Colon (tissue), 2 donors: ENCODE data around the gene SMOC1.

Experiments used
- FAIRE-seq: peaks from 2 replicates; lab custom pipeline; 2012; peaks lifted over from hg19 to GRCh38; lab: Jason Lieb, UNC
- donor health status: control.
- donor health status: control.

SMOC1 gene

DNA sequence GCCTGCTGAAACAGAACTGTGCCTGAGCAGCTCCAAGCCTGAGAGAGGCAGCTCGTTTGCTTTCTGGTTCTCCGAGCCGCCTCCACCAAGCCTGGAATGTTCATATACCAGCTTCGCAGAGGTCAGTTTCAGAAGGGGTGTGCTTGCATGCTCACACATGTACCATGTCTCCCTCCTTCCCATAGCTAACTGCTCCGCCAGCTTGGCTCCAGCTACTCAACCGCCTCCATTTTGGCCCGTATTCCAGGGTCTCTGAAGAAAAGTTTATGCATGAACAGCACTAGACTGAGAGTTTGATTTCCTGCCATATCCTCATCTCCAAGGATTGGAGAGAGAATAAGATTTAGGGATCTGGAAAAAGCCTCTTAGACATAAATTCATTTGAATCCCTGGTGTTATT lies 103.7 kb downstream of the SMOC1 start:
- FAIRE-seq, result no peak

DNA sequence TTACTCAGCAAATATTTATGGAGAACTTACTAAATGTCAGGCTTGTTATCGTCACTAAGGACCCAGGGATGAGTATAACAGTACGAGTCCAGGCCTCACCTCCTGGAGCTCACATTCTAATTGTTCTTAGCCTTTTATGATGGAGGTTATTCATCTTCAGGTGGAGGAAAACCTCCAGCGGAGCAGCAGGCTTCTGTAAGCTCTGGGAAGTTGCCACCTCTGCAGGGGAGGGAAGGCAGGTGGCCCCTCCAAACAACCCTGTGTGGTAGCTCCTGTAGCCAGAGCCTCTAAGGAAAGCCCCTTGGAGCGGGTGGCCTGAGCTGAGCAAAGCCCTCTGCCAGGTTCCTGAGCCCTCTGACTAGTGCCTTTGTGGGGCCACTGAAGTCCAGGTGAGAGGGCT lies 104.1 kb downstream of the SMOC1 start:
- FAIRE-seq, result no peak

DNA sequence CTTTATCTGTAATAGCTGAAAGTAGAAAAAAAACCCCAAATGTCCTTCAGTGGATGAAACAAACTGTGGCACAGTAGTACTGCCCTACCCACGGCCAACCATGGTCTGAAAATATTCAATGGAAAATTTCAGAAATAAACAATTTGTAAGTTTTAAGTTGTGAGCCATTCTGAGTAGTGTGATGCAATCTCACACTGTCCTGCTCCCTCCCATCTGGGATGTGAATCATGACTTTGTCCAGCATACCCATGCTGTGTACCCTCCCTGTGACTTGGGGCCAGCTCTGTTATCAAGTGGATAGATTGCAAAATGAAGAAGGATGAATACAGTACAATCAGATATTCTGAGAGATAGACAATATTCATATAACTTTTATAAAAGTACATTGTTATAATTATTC lies 106.2 kb downstream of the SMOC1 start:
- FAIRE-seq, result no peak

DNA sequence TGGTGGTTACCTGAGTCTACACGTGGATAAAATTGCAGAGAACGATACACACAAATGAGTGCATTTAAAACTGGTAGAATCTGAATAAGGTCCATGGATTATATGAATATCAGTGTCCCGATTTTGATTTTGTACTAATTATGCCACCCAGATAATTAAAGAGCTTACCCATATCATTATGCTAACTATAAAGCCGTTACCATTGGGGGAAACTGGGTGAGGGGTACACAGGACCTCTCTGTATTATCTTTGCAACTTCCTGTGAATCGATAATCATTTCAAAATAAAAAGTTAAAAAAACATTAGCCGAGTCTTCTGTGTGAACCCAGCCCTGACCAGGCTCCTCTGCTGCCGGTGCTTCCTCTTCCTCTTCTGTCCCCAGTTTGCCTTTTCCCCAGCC lies 107.1 kb downstream of the SMOC1 start:
- FAIRE-seq, result no peak

DNA sequence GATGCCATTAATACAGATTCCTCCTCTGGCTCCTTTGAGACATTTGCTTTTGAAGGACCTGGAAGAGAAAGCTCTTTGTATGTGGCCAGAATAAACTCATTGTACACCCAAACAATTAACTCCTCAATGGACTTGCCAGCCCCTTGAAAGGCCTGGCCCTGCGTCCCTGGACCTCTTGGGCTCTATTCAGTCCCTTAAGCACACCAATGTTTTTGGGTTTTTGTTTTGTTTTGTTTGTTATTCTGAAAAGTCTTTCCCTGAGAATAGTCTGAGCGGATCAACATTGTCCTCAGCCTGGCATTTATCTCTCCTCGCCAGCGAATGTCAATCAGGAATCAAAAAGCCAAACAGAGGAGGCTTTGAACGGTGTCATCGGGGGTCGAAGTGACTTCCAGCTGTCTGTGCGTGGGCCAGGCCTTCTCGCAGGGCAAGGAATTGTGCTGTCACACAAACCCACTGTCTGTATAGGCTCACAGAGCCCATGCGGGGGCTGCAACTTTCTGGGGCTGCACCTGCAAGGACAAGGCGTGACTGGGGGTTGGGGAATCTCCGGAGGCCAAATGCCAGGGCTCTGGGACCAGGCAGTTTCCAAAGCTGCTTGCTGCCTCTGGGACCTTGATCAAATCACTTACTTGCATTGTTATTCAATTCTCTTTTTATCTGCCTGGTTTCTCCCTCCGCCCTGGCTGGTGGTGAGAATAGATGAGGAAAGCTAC lies 108.3 kb downstream of the SMOC1 start:
- FAIRE-seq, result no peak

DNA sequence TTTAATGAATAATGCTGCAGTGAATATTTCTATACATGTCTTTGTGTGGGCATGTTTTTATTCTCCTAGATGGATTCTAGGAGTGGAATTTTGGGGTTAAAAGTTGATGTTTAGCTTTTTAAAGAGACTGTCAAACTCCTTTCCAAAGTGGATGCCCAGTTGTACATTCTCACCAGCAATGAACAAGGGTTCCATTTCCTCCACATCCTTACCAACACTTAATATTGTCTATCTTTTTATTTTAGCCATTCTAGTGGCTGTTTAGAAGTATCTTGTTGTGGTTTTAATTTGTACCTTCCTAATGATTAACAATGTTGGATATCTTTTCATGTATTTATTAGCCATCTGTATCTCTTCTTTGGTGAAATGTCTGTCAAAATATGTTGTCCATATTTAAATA lies 109.8 kb downstream of the SMOC1 start:
- FAIRE-seq, result no peak

DNA sequence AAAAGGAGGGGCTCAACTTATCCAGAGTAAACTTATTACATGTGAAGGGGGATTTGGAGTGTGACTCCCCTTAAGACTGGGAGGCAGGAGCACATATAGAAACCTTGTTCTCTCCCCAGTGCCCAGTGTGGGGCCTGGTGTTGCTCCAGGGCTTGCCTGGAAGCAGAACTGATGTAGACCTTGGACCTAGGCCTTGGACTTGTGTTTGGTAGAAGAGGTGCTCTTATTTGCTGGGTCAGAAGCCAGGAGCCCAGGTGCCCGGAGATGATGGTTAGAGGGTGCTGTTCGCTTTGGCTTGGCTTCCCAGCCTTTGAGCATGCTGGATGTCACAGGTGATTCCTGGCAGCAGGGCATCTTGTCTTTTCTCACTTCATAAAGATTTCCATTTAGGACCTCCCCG lies 110.4 kb downstream of the SMOC1 start:
- FAIRE-seq, result no peak

DNA sequence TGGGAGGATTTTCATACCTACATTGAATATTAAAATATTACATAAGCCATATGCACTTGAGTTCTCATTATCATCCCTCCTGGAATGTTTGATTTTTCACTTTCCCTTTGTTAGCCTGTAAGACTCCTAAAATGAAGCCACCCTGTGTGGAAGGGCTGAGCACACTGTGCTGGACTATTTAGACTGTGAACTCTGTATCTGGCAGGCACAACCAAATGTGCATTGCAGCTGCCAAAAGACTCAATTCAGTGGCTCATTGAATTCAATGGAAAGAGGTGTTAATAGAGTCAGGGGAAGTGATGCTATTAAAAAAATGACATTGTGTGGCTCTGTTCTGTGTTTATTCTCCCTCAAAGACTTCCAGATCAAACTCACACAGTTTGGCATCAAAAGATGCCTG lies 111.1 kb downstream of the SMOC1 start:
- no peak for FAIRE-seq

DNA sequence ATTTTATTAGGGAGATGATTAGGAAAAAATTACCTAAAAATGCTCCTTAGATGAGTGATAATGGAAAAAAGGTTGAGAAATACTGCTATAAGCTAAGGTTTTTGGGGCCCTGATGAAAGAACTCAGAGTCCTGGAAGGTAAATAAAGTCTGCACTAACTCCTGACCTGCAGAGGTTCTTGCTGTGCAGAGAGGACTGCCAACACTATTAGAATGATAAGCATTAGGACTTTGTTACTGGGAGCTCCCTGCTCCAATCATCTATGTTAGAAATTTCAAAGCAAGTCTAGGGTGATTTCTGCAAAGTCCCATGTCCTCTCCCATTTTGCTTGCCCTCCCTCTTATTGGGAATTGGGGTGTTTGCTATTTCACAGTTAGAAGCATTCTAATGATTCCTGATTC lies 112.2 kb downstream of the SMOC1 start:
- no peak for FAIRE-seq

DNA sequence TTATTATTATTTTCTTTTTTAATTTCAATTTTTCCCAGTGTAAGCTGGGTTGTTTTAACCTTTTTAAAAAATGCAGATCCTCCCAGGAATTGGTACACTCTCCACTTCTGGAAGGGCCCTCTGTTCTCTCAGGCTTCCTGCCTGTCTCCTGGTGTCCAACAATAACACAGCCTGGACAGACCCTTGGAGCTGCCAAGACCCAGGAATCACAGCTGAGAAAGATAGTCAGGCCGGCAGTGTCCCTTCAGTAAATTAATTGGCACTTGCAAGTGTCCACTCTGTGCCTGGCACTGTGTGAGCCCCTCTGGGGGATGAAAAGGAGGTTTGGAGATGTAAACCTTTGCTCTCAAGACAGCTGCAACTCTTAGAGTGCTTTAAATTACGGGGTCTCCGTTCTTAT lies 113.3 kb downstream of the SMOC1 start:
- no peak for FAIRE-seq

DNA sequence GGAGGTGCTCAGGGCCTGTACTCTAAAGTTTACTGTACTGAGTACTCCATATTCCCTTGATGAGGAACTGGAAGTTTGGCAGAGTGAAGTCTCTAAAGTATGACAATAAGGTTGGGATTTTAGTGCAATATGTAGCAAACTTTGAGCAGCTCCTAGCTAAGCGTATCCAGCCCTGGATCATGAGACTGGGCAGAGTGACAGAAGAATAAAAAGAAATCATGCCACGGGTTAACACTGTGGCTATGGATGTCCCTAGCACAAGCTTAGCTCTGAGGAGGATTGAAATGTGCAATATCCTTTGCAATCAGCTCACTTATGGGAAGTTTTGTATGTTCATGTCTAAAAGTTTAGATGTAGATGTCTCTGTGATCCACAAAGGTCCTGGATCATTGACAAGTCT lies 114.1 kb downstream of the SMOC1 start:
- no peak for FAIRE-seq

DNA sequence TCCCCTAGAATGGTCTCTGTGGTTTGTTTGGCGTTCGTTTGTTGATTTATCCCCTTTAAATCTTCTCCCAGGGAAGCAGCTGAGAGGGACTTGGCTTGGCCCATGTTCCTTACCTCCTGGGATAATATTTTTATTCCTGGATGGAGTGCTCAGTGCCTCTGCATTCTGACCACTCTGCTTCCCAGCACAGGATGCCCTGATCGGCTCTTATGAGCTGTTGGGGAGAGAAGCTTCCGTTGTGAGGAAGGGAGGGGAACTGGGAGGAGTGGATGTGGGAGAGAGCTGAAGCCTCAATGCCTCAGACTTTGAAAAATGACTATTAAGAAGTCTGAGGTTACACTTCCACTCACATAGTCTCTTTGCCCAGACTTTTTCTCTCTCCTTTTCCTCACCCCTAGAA lies 114.8 kb downstream of the SMOC1 start:
- no peak for FAIRE-seq

DNA sequence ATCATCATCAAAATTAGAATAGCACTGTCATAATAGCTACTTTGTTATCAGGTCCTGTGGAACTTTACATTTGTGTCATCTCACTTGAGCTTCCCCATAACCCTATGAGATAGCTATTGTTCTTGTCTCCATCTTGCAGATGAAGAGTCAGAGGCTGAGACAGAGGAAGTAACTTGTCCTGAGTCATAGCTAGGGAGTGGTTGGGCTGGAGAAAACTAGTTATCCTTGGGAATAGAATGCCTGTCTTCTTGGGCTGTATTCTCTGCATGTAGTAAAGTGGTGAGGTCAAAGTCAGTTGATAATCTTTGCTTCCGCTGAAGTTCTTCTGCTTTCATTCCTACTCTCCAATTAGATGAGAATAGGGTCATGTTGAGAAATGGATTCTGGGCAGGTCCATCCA lies 117.0 kb downstream of the SMOC1 start:
- FAIRE-seq, result no peak

DNA sequence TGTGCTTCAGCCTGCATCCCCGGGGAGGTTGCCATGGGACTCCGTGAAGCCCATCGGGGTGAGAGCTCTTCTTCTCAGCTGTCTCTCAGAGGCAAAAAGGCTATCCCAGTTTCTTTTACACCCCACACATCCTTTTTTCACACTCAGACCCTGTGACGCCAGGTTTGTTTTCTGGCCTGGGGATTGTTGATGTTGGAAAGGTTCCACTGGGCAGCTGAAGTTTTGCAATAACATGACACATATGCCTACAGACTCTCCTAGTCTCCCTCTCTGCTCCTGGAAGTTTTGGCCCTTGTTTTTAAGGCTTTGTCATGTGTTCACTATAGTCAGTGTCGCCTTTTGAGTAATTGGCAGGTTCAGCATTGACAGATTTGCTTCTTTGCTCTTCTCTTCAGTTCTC lies 118.6 kb downstream of the SMOC1 start:
- FAIRE-seq, result no peak

DNA sequence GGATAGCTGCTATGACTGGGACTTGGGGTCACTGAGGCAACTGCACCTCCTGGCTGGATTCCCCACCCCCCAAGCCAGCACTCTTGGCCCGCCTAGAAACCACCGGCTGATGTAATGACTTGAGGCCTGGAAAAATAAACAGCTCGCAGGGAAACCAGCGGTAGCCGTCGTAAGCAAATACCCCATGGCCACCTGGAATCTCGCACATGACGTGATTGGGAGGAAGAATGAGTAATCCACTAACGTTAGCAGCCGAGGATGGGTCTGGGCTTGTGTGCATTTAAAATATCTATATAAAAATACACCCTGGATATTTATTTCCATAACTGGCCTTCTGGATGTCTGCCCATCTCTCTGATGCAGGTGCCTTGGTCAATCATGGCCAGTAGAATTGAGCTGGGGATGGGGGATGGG lies 120.1 kb downstream of the SMOC1 start:
- FAIRE-seq, result no peak

DNA sequence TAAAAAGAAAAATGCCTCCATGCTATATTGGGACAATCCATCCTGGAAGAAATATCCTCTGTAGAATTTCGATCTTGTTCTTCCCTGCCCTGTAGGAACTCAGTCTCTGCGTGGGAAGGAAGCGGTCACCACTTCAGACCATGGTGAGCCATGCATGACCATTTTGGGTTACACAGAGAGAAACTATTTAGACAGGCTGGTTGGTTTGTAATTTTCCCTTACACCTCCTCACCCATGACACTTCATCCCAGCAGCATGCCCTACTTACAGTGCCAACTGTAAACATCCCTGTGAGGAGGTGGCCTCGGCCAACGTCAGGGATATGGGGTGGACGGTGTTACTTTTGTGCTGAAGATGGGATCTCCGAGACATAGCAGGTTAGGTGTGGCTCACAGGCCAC lies 121.4 kb downstream of the SMOC1 start:
- no peak for FAIRE-seq

DNA sequence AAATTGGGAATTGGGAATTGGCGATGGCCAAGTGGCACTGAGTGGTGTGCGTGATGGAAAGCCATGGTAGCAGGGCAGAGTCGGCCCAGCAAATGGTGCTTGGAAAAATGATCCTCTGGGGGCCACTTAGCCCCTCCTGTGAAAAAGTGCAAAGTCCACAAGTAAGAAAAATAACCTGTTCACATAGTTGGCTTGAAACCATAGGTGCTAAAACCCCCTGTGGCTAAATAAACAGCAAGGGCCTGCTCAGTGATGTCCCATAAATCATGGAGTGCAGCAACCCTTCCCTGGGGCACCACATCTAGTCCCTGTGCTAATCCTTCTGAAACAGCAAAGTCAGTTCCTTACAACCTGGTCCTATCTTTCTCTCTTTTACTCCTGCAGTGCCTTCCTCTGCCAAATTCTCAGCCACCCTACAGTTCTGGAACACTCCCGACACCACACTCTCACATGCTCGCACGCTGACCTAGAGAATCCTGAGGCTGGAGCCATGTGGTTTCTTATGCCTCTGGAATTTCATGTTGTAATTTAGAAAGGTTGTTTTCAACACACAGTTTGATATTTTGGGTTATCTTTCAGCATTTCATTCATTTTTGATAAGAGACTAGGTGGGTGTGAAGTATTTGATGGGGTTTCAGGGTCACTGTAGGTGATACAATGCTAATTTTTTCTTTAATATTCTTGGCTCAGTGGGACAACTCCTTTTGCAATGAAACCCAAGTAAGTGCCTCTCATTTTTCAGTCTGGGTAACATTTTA lies 123.6 kb downstream of the SMOC1 start:
- no peak for FAIRE-seq

DNA sequence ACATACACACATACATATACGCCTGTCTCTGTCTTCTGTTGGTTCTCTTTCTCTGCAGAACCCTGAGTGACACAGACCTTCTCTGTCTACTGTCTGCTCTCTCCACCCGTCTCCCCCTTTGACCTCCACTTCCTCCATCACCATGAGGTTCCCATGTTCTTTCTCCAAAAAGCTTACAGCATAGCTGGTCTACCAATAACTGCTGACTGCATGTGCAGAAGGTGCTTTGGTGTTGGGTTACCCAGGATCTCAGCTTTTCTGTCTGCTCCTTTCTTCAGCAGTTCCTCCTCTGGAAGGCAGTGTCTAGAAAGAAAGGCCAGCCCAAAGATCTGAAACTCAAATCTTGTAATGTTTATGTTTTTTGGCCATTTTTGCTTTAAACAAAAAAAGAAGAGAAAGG lies 125.6 kb downstream of the SMOC1 start:
- FAIRE-seq, result no peak

DNA sequence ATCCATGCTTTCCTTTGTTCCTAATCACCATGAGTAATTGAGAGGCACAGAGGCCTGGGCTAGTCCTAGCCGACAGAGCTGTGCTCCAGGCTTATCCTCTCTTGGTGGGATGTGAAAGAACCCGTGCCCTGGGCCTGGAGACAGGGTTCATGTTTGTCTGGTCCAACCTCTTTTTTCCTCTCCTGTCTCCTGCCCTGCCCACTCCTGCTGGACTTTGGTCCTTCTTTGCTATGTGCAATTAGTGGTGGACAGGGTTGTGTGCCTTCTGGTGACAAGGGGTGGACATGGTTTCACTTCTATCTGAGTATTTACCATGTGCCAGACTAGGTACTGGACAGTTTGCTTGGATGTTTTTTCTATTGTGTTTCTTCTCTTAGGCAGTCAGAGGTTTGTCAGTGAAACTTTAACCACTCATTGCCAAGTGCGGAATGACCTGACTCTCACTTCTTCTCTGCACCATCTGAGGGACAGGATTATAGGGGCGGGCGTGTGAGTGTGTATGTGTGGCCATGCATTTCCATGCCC lies 126.1 kb downstream of the SMOC1 start:
- no peak for FAIRE-seq

DNA sequence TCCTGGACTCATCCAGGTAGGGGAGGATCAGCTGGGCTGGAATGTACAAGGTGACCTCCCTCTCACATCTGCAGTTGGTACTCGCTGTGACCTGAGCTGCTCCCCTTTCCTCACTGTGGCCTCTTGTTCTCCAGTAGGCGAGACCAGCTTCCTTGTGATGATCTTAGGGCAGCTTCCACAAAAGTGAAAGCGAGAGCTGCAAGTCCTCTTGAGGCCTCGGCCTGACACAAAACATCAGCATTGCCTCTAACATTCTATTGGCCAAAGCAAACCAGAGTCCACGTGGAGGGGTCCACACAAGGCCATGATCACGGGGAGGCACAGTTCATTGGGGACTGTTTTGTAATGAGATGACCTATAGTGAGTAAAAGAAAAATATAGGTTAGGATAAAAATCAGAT lies 127.5 kb downstream of the SMOC1 start:
- no peak for FAIRE-seq

DNA sequence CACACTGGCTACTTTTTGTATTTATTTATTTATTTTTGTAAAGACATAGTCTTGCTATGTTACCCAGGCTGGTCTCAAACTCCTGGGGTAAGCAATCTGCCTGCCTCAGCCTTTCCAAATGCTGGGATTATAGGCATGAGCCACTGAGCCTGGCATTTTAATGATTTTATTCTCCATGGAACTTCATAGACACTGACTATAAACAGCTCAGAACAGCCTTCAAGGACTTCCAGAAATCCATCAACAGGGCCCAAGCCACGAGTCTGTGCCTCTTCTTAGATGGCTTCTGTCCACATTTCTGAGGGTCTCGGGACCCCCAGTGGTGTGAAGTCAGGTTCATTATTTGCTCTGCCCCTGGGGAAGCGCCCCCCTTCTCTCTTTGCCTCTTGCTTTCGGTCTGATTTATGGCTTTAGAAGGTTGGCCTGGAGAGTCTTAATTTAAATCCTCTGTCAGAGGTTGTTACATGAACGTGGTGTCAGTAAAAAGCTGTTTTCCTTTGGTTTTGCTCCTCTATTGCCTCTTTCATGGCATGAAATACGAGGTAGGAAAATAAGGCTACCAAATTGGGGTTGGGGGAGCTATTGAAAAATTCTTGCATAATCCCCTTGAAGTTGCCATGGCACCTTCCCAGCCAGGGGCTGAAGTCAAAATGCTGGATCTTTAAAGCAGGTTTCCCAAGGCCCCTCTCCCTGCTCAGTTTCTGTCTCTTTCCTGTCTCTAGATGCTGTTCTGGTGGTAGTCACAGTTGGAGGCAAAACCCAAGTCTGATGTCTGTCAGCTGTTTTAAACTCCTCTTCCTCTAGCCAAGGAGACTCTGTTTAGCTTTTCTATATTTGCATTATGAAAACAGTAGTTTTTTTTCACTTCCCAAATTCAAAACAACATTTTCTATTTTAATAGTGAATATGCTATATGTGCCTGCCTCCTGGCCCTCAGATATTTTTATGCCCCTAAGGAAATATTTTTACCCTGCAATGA lies 129.4 kb downstream of the SMOC1 start:
- no peak for FAIRE-seq

DNA sequence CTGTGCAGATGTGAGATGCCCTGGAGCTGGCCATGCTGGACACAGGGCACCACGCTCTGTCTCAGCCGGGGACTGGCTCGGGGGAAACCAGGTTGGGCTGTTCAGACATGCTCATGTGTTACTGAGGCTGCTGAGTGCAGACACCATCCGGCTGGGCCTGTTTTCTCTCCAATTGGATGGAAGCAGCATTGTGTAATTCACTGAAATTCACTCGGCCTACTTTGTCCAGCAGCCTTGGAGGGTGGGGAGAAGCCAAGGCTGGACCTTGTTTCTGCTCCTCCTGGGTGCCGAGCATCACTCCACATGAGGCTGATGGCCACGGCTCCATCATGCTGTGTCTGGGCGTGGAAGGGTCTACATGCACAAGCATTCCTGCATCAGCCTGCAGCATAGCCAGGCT lies 130.7 kb downstream of the SMOC1 start:
- no peak for FAIRE-seq

DNA sequence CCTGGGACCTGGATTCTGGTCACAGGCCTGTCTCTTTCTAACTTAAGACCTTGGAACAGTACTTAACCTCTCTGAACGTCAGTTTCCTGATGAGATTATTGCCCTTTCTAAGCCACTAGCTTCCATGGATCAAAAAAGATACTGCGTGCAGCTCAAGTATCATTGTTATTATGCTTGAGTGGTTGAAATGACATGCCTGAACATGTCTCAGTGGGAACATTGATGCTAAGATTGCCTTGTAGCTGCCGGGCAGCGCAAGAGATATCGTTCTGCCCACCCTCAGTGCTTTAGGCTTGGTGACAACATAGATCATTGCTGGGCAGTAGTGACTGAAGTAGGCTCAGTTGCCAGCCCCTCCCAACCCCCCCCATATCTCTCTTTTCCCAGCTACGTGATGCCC lies 131.9 kb downstream of the SMOC1 start:
- FAIRE-seq, result no peak
